ENCODE measurements around the gene SYNDIG1L. TPM values are rescaled to one million over a fixed set of nuclear protein-coding genes. Genes with fewer than 3 reads are reported as not detected.

Gene SYNDIG1L
- polyA plus RNA-seq, 1 donor (not counting 4 experiments of a cell fraction or from before 2014, with no cell fraction given), result not detected

DNA sequence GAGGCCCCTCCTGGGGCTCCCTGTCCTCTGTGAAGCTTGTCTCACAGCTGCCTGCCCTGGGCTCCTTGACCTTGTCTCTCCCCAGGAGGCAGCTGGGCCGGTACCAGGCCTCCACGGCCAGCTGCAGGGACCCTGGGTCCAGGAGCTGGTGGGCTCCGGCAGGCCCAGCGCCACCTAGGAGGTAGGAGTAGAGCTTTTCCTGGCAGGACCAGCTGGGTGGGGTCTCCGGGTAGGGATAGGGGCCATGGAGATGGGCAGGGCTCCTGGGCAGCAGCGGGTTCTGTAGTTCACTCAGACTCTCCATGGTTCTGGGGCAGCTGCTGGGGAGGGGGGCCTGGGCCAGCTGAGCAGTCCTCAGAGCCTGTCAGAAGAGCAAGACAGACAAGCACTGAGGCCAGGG lies 16.6 kb downstream of the SYNDIG1L start:
- Histone ChIP-seq H3K9me3 (ENCODE audit: control insufficient read depth, low read depth, low read length) (no peaks in the 10 kb centered on the region), H4K20me1 (ENCODE audit: control insufficient read depth, extremely low read depth, insufficient read depth, low read length) (no peaks in the 10 kb centered on the region), H3K79me2 (ENCODE audit: control insufficient read depth, insufficient read depth, low read length) (no peaks in the 10 kb centered on the region), H3K36me3 (ENCODE audit: control insufficient read depth in 2 of 2, extremely low read depth in 1 of 2, insufficient read depth in 2 of 2, low read length in 2 of 2) (no peaks in the 10 kb centered on the region), H3K4me1 (ENCODE audit: control insufficient read depth, extremely low read depth, insufficient read depth, low read length) (no peaks in the 10 kb centered on the region), H3K9ac (ENCODE audit: control insufficient read depth, extremely low read depth, insufficient read depth, low read length) (no peak overlapping the region), H3K4me3 (ENCODE audit: control insufficient read depth in 2 of 3, extremely low read depth in 1 of 3, insufficient read depth in 2 of 3, low read depth in 1 of 3, low read length in 3 of 3) (no peak overlapping the region), H2AFZ (ENCODE audit: control insufficient read depth, low read length) (no peak overlapping the region), H3K4me2 (ENCODE audit: control insufficient read depth, extremely low read depth, insufficient read depth, low read depth, low read length) (no peak overlapping the region), H3K9me1 (ENCODE audit: control insufficient read depth, extremely low read depth, insufficient read depth, low read length) (no peaks in the 10 kb centered on the region), H3K27me3 (ENCODE audit: control insufficient read depth, extremely low read depth, insufficient read depth, low read length) (peaks cover 12% of the 10 kb centered on the region), H3K27ac (ENCODE audit: control insufficient read depth, insufficient read depth, low read length) (no peak overlapping the region)
- TF ChIP-seq, protein P1, sequence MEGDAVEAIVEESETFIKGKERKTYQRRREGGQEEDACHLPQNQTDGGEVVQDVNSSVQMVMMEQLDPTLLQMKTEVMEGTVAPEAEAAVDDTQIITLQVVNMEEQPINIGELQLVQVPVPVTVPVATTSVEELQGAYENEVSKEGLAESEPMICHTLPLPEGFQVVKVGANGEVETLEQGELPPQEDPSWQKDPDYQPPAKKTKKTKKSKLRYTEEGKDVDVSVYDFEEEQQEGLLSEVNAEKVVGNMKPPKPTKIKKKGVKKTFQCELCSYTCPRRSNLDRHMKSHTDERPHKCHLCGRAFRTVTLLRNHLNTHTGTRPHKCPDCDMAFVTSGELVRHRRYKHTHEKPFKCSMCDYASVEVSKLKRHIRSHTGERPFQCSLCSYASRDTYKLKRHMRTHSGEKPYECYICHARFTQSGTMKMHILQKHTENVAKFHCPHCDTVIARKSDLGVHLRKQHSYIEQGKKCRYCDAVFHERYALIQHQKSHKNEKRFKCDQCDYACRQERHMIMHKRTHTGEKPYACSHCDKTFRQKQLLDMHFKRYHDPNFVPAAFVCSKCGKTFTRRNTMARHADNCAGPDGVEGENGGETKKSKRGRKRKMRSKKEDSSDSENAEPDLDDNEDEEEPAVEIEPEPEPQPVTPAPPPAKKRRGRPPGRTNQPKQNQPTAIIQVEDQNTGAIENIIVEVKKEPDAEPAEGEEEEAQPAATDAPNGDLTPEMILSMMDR (optimal IDR thresholded peaks at IDR 0.05 in 1 of 3, IDR thresholded peaks at IDR 0.05 in 1 of 3, conservative IDR thresholded peaks at IDR 0.05 in 1 of 3; ENCODE audit: extremely low read depth in 1 of 3, insufficient read depth in 2 of 3, low read length in 3 of 3), result no peak
- no peak for TF ChIP-seq EZH2 (IDR thresholded peaks at IDR 0.05; ENCODE audit: low read length)
- DNase-seq (ENCODE audit: low read depth, low spot score), result no peak
- FAIRE-seq, result no peak
- dilution Hi-C loops (cut with MboI; ENCODE audit: extremely low pct_ligation_motif_present, low sequenced_read_pairs), result no loop called here

DNA sequence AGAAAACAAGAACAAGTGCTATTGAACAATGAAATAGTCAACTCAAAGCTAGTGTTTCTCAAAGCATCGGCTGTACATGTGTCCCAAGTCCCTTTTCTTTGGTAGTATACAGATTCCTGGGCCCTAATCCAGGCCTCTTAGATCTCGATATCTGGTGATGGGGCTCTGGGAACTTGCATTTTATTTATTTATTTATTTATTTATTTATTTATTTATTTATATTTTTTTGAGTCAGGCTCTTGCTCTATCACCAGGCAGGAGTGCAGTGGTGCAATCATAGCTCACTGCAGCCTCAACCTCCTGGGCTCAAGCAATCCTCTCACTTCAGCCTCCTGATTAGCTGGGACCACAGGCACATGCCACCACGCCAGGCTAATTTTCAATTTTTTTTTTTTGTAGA lies 17.1 kb downstream of the SYNDIG1L start:
- H3K4me2 ChIP-seq (ENCODE audit: control insufficient read depth, extremely low read depth, insufficient read depth, low read depth, low read length), result no peak overlapping the region
- H4K20me1 ChIP-seq (ENCODE audit: control insufficient read depth, extremely low read depth, insufficient read depth, low read length), result no peaks in the 10 kb centered on the region
- TF ChIP-seq, protein P1 (optimal IDR thresholded peaks at IDR 0.05 in 1 of 3, IDR thresholded peaks at IDR 0.05 in 1 of 3, conservative IDR thresholded peaks at IDR 0.05 in 1 of 3; ENCODE audit: extremely low read depth in 1 of 3, insufficient read depth in 2 of 3, low read length in 3 of 3), result no peak
- no peak for TF ChIP-seq EZH2 (IDR thresholded peaks at IDR 0.05; ENCODE audit: low read length)
- H2AFZ ChIP-seq (ENCODE audit: control insufficient read depth, low read length), result no peak overlapping the region
- H3K9me3 ChIP-seq (ENCODE audit: control insufficient read depth, low read depth, low read length), result no peaks in the 10 kb centered on the region
- FAIRE-seq, result no peak
- no peaks in the 10 kb centered on the region for H3K36me3 ChIP-seq (ENCODE audit: control insufficient read depth in 2 of 2, extremely low read depth in 1 of 2, insufficient read depth in 2 of 2, low read length in 2 of 2)
- no peak overlapping the region for H3K9ac ChIP-seq (ENCODE audit: control insufficient read depth, extremely low read depth, insufficient read depth, low read length)
- no peak overlapping the region for H3K4me3 ChIP-seq (ENCODE audit: control insufficient read depth in 2 of 3, extremely low read depth in 1 of 3, insufficient read depth in 2 of 3, low read depth in 1 of 3, low read length in 3 of 3)
- DNase-seq (ENCODE audit: low read depth, low spot score), result no peak
- no peaks in the 10 kb centered on the region for H3K9me1 ChIP-seq (ENCODE audit: control insufficient read depth, extremely low read depth, insufficient read depth, low read length)
- no peaks in the 10 kb centered on the region for H3K4me1 ChIP-seq (ENCODE audit: control insufficient read depth, extremely low read depth, insufficient read depth, low read length)
- peaks cover 8% of the 10 kb centered on the region for H3K27me3 ChIP-seq (ENCODE audit: control insufficient read depth, extremely low read depth, insufficient read depth, low read length)
- no peak overlapping the region for H3K27ac ChIP-seq (ENCODE audit: control insufficient read depth, insufficient read depth, low read length)
- H3K79me2 ChIP-seq (ENCODE audit: control insufficient read depth, insufficient read depth, low read length), result no peaks in the 10 kb centered on the region
- dilution Hi-C loops (cut with MboI; ENCODE audit: extremely low pct_ligation_motif_present, low sequenced_read_pairs), result no loop called here
